GM23338 (cell line): Measurements from ENCODE around the gene C1QTNF4. TPM values are rescaled to one million over a fixed set of nuclear protein-coding genes. Genes with fewer than 3 reads are reported as not detected.

ENCODE experiments used
- ATAC-seq: fragments of 200-7000 bp; cut with Tn5 transposase; 3 replicates; pipeline ENCODE4 v1.9.1; 2020
- DNase-seq: peaks from one replicate; pipeline ENCODE4 v3.0.0-alpha.2; 2015; ENCODE audit warnings: low spot score
- H2AFZ ChIP-seq: fragments of 200-600 bp; sonication (generic); 2 replicates; pipeline ENCODE4 v1.8.0; 2016; ENCODE audit warnings: antibody characterized with exemption, mild to moderate bottlenecking, moderate library complexity
- H3F3A ChIP-seq: fragments of 200-600 bp; sonication (generic); replicated peaks from 2 replicates; pipeline ENCODE4 v1.8.0; 2017; ENCODE audit warnings: antibody characterized with exemption, mixed run types, low read depth
- H3K27ac ChIP-seq: fragments of 200-600 bp; sonication (generic); 2 replicates; pipeline ENCODE4 v1.6.1; 2016; ENCODE audit warnings: low read depth
- H3K27me3 ChIP-seq: fragments of 200-600 bp; sonication (generic); 2 replicates; pipeline ENCODE4 v1.8.0; 2016; ENCODE audit warnings: mild to moderate bottlenecking, mixed run types, moderate library complexity; ENCODE audit not compliant: insufficient read depth
- H3K36me3 ChIP-seq: fragments of 200-600 bp; sonication (generic); 2 replicates; pipeline ENCODE4 v1.8.0; 2016; ENCODE audit warnings: mild to moderate bottlenecking; ENCODE audit not compliant: insufficient read depth
- H3K4me1 ChIP-seq: fragments of 200-600 bp; sonication (generic); 2 replicates; pipeline ENCODE4 v1.8.0; 2016; ENCODE audit warnings: mild to moderate bottlenecking, moderate library complexity; ENCODE audit not compliant: insufficient read depth
- H3K4me2 ChIP-seq: fragments of 200-600 bp; sonication (generic); 2 replicates; pipeline ENCODE4 v1.7.1; 2017; ENCODE audit warnings: mixed run types
- H3K4me3 ChIP-seq: fragments of 200-600 bp; sonication (generic); 2 replicates; pipeline ENCODE4 v1.6.1; 2016; ENCODE audit warnings: mixed run types
- H3K79me2 ChIP-seq: fragments of 200-600 bp; sonication (generic); replicated peaks from 2 replicates; pipeline ENCODE4 v1.8.0; 2017; ENCODE audit warnings: mild to moderate bottlenecking; ENCODE audit not compliant: insufficient read depth
- H3K9me2 ChIP-seq: fragments of 200-600 bp; sonication (generic); 2 replicates; pipeline ENCODE4 v1.8.0; 2017; ENCODE audit not compliant: insufficient read depth
- H4K20me1 ChIP-seq: fragments of 200-600 bp; sonication (generic); replicated peaks from 2 replicates; pipeline ENCODE4 v1.8.0; 2017; ENCODE audit warnings: mild to moderate bottlenecking; ENCODE audit not compliant: insufficient read depth
- H3K27ac Mint-ChIP-seq: 2 replicates; pipeline ENCODE4 v1.8.0; 2020; ENCODE audit warnings: inconsistent platforms, mild to moderate bottlenecking, moderate library complexity, mixed read lengths
- H3K27me3 Mint-ChIP-seq: 3 replicates; pipeline ENCODE4 v1.8.0; 2022; ENCODE audit warnings: low read depth, mild to moderate bottlenecking, moderate library complexity, mixed read lengths, inconsistent platforms; ENCODE audit not compliant: insufficient read depth, poor library complexity
- H3K36me3 Mint-ChIP-seq: 3 replicates; pipeline ENCODE4 v1.8.0; 2021; ENCODE audit warnings: low read depth, mild to moderate bottlenecking, inconsistent platforms, moderate library complexity, mixed read lengths
- H3K4me1 Mint-ChIP-seq: 3 replicates; pipeline ENCODE4 v1.8.0; 2020; ENCODE audit warnings: mild to moderate bottlenecking, inconsistent platforms, mixed read lengths
- H3K4me3 Mint-ChIP-seq: 3 replicates; pipeline ENCODE4 v1.8.0; 2021; ENCODE audit warnings: moderate library complexity, mild to moderate bottlenecking, inconsistent platforms, mixed read lengths
- H3K9me3 Mint-ChIP-seq: 3 replicates; pipeline ENCODE4 v1.8.0; 2020; ENCODE audit warnings: moderate library complexity, mild to moderate bottlenecking, inconsistent platforms, mixed read lengths
- CREB1 ChIP-seq: fragments of 250-450 bp; sonication (Bioruptor Pico); IDR thresholded peaks from 2 replicates; pipeline ENCODE4 v1.5.0; 2020; ENCODE audit warnings: low read depth, mild to moderate bottlenecking, moderate library complexity
- CTCF ChIP-seq, 2 experiments: fragments of 200-600 bp in 1 of 2; sonication (generic) in 1 of 2; conservative IDR thresholded peaks; 2 replicates each; pipeline versions ENCODE4 v1.5.1 to v1.6.1; 2016 to 2017; ENCODE audit warnings: antibody characterized with exemption in 2 of 2, low read depth in 2 of 2, mild to moderate bottlenecking in 2 of 2, moderate library complexity in 1 of 2
- ETS1 ChIP-seq: IDR thresholded peaks from 2 replicates; pipeline ENCODE4 v1.6.1; 2016; ENCODE audit warnings: antibody characterized with exemption
- EZH2 ChIP-seq: fragments of 200-600 bp; sonication (generic); IDR thresholded peaks from one replicate; pipeline ENCODE4 v1.8.0; 2017; ENCODE audit warnings: antibody characterized with exemption, mild to moderate bottlenecking, low read depth; ENCODE audit not compliant: unreplicated experiment
- JUNB ChIP-seq: IDR thresholded peaks from one replicate; pipeline ENCODE4 v1.6.1; 2016; ENCODE audit warnings: antibody characterized with exemption; ENCODE audit not compliant: unreplicated experiment
- NANOG ChIP-seq: IDR thresholded peaks from 2 replicates; pipeline ENCODE4 v1.6.1; 2016; ENCODE audit warnings: antibody characterized with exemption, borderline replicate concordance
- POLR2AphosphoS5 ChIP-seq: IDR thresholded peaks from 2 replicates; pipeline ENCODE4 v1.6.1; 2016; ENCODE audit warnings: antibody characterized with exemption, low read depth
- REST ChIP-seq: IDR thresholded peaks from one replicate; pipeline ENCODE4 v1.6.1; 2018; ENCODE audit warnings: antibody characterized with exemption; ENCODE audit not compliant: unreplicated experiment
- STAT1 ChIP-seq: IDR thresholded peaks from one replicate; pipeline ENCODE4 v1.6.1; 2016; ENCODE audit warnings: antibody characterized with exemption; ENCODE audit not compliant: unreplicated experiment
- ZNF331 ChIP-seq: fragments of 250-450 bp; sonication (Bioruptor Pico); IDR thresholded peaks from 2 replicates; pipeline ENCODE4 v1.5.0; 2020; ENCODE audit warnings: low read depth, mild to moderate bottlenecking, moderate library complexity
- polyA plus RNA-seq: library from polyadenylated mRNA; unstranded; fragments of >200 nt; fragmentation: Nextera tagmentation; extraction: Ambion mirVana; gene quantifications from 2 replicates; pipeline ENCODE4 v1.2.1, GENCODE V29; 2016
- total RNA-seq: library from RNA; depleted of rRNA; stranded (reverse); fragments of >200 nt; shearing (Covaris generic); gene quantifications from 2 replicates; pipeline ENCODE4 v1.2.3, GENCODE V29; 2014

C1QTNF4 gene
- total and polyA plus RNA-seq, 2 experiments from 2014 or later, result 5.2 to 6.6 TPM

GRCh38 chr11:47553406-47553743 is 40.8 kb downstream of the C1QTNF4 start (continued):
- TF ChIP-seq REST, result no peak

- ATAC-seq (peak; percentile 92), DNase-seq (peak; percentile 95)
- Histone ChIP-seq H3K4me1 (peaks cover 24% of the 10 kb centered on the region), H3K27ac (peak within 1 kb of the TSS; percentile 96), H3K36me3 (no peaks in the 10 kb centered on the region), H2AFZ (peak within 1 kb of the TSS; percentile 92), H3K9me2 (no peaks in the 10 kb centered on the region), H3K4me2 (peak within 1 kb of the TSS; percentile 92), H3K27me3 (no peaks in the 10 kb centered on the region), H3F3A (0 out of 2 replicates have a peak, but pooled peaks cover 3% of the 10 kb centered on the region), H4K20me1 (peaks cover 37% of the 10 kb centered on the region), H3K79me2 (peaks cover 50% of the 10 kb centered on the region), H3K4me3 (peak within 1 kb of the TSS; percentile 99)
- Mint-ChIP-seq H3K9me3 (no peaks in the 10 kb centered on the region), H3K27ac (peak within 1 kb of the TSS; percentile 98), H3K27me3 (peaks cover 7% of the 10 kb centered on the region), H3K4me3 (peak within 1 kb of the TSS; percentile 99), H3K4me1 (peaks cover 31% of the 10 kb centered on the region), H3K36me3 (peaks cover 26% of the 10 kb centered on the region)
- no peak for TF ChIP-seq NANOG
- TF ChIP-seq POLR2AphosphoS5, result peak; percentile 86
- peak; percentile 67 to 71 for TF ChIP-seq CTCF (conservative IDR thresholded peaks at IDR 0.05; ENCODE audit: low read depth in 2 of 2)
- TF ChIP-seq ETS1, result peak; percentile 38; the same call in 1 of the 2 replicates
- no peak for TF ChIP-seq EZH2
- TF ChIP-seq STAT1, result no peak
- no peak for TF ChIP-seq ZNF331 (CRISPR knock-in tag)
- TF ChIP-seq CREB1 (CRISPR knock-in tag), result peak; percentile 72
- TF ChIP-seq JUNB, result no peak
Measured at GRCh38 chr11:47552566-47553405, 41.4 kb downstream of the C1QTNF4 start, which contains the start of gene CELF1. TSS of gene CELF1 (minus strand) at chr11:47553132. CDS start at chr11:47499523, 53,609 bp downstream.
